BE2C (cell line): ENCODE data around the gene C1orf94.
"Not testable (repeated sequence)": the region's sequence is repeated elsewhere in the genome, so short reads cannot be mapped to it uniquely, and the experiment has no call there.

Source experiments
- DNase-seq: peaks from one replicate; pipeline ENCODE4 v3.0.0-alpha.2; 2020
- H3K27me3 ChIP-seq: fragments of 250-450 bp; sonication (Bioruptor Pico); 2 replicates; pipeline ENCODE4 v1.5.1; 2020; ENCODE audit warnings: mild to moderate bottlenecking
- H3K36me3 ChIP-seq: fragments of 250-450 bp; sonication (Bioruptor Pico); 2 replicates; pipeline ENCODE4 v1.5.1; 2020; ENCODE audit warnings: mild to moderate bottlenecking
- H3K4me1 ChIP-seq: fragments of 250-450 bp; sonication (Bioruptor Pico); 2 replicates; pipeline ENCODE4 v1.5.1; 2020
- H3K4me3 ChIP-seq: 2 replicates; pipeline ENCODE4 v1.5.1; 2011; ENCODE audit warnings: low read depth, low read length
- H3K9me3 ChIP-seq: fragments of 250-450 bp; sonication (Bioruptor Pico); 2 replicates; pipeline ENCODE4 v1.5.1; 2020
- CTCF ChIP-seq: IDR thresholded peaks from 2 replicates; pipeline ENCODE4 v1.5.1; 2012; ENCODE audit warnings: mild to moderate bottlenecking, low read depth, low read length

Gene C1orf94

GRCh38 chr1:34166625-34167361, 9.9 kb upstream of the C1orf94 start:
- DNase-seq = no peak
- H3K9me3 ChIP-seq = no peaks in the 10 kb centered on the region
- no peak overlapping the region for H3K4me3 ChIP-seq
- H3K27me3 ChIP-seq = peaks cover 32% of the 10 kb centered on the region
- no peaks in the 10 kb centered on the region for H3K36me3 ChIP-seq
- no peaks in the 10 kb centered on the region for H3K4me1 ChIP-seq
- no peak for TF ChIP-seq CTCF

- DNase-seq = no peak
- Histone ChIP-seq H3K9me3 (no peaks in the 10 kb centered on the region), H3K36me3 (no peaks in the 10 kb centered on the region), H3K27me3 (peaks cover 32% of the 10 kb centered on the region), H3K4me1 (no peaks in the 10 kb centered on the region), H3K4me3 (no peak overlapping the region)
- no peak for TF ChIP-seq CTCF
These were observed 9.3 kb upstream of the C1orf94 start for GRCh38 chr1:34167389-34167788.

- H3K9me3 ChIP-seq = no peaks in the 10 kb centered on the region
- no peak for TF ChIP-seq CTCF
- no peaks in the 10 kb centered on the region for H3K36me3 ChIP-seq
- no peak overlapping the region for H3K4me3 ChIP-seq
- no peaks in the 10 kb centered on the region for H3K27me3 ChIP-seq
- H3K4me1 ChIP-seq = no peaks in the 10 kb centered on the region
- no peak for DNase-seq
These were observed 963 bp upstream of the C1orf94 start for GRCh38 chr1:34175744-34176143.

- no peaks in the 10 kb centered on the region for H3K27me3 ChIP-seq
- H3K9me3 ChIP-seq = no peaks in the 10 kb centered on the region
- DNase-seq = no peak
- H3K4me1 ChIP-seq = no peaks in the 10 kb centered on the region
- no peaks in the 10 kb centered on the region for H3K36me3 ChIP-seq
- no peak for TF ChIP-seq CTCF
- no peak overlapping the region for H3K4me3 ChIP-seq
These were observed 1.4 kb downstream of the C1orf94 start for GRCh38 chr1:34178072-34178471.

- not testable (repeated sequence) for H3K36me3 ChIP-seq, H3K9me3 ChIP-seq, H3K4me1 ChIP-seq, DNase-seq, H3K27me3 ChIP-seq, H3K4me3 ChIP-seq
These were observed 6.7 kb downstream of the C1orf94 start for GRCh38 chr1:34183381-34183780.

GRCh38 chr1:34186741-34187494, 10.2 kb downstream of the C1orf94 start:
- H3K4me1 ChIP-seq = no peaks in the 10 kb centered on the region
- DNase-seq = no peak
- H3K4me3 ChIP-seq = no peak overlapping the region
- H3K27me3 ChIP-seq = no peaks in the 10 kb centered on the region
- H3K36me3 ChIP-seq = no peaks in the 10 kb centered on the region
- TF ChIP-seq CTCF = no peak
- H3K9me3 ChIP-seq = no peaks in the 10 kb centered on the region
